Right atrium auricular region (tissue), 2 donors: ENCODE results near the gene MCHR1. TPM values are rescaled to one million over a fixed set of nuclear protein-coding genes. Genes with fewer than 3 reads are reported as not detected.
"Not testable (repeated sequence)": the region's sequence is repeated elsewhere in the genome, so short reads cannot be mapped to it uniquely, and the experiment has no call there.

Experiments
- DNase-seq: peaks from one replicate; pipeline ENCODE4 v3.0.0-alpha.2; 2019; ENCODE audit warnings: low spot score
- H3K27ac ChIP-seq, 2 donors: fragments of 200-600 bp; sonication (generic); 1 replicate in 1 of 2; 2 replicates in 1 of 2; pipeline ENCODE4 v1.5.1; 2016 to 2019
- H3K27me3 ChIP-seq, 2 donors: fragments of 200-600 bp; sonication (generic); one replicate each; pipeline versions ENCODE4 v1.5.1 to v1.6.0; 2017 to 2019
- H3K36me3 ChIP-seq: fragments of 200-600 bp; sonication (generic); one replicate; pipeline ENCODE4 v1.5.1; 2016
- H3K4me1 ChIP-seq, 2 donors: fragments of 200-600 bp; sonication (generic); one replicate each; pipeline versions ENCODE4 v1.5.1 to v1.6.0; 2017 to 2019
- H3K4me3 ChIP-seq, 2 donors: fragments of 200-600 bp; sonication (generic); 1 replicate in 1 of 2; 2 replicates in 1 of 2; pipeline ENCODE4 v1.5.1; 2017 to 2019; ENCODE audit warnings: mild to moderate bottlenecking in 1 of 2, moderate library complexity in 1 of 2
- H3K9me3 ChIP-seq, 2 donors: fragments of 200-600 bp; sonication (generic); one replicate each; pipeline ENCODE4 v1.5.1; 2019
- total RNA-seq, 2 donors: library from RNA; depleted of rRNA; stranded (reverse); fragments of >200 nt; gene quantifications; one replicate each; pipeline ENCODE4 v1.1.0, GENCODE V29; 2016
- TF ChIP-seq, protein P1 (sequence below), 2 donors: fragments of 200-600 bp; sonication (generic); IDR thresholded peaks; one replicate each; pipeline ENCODE4 v1.5.1; 2019; ENCODE audit warnings: antibody characterized with exemption in 2 of 2

The MCHR1 gene
- total RNA-seq, 2 donors from 2014 or later, result 2.0 TPM; not detected in 1

DNA sequence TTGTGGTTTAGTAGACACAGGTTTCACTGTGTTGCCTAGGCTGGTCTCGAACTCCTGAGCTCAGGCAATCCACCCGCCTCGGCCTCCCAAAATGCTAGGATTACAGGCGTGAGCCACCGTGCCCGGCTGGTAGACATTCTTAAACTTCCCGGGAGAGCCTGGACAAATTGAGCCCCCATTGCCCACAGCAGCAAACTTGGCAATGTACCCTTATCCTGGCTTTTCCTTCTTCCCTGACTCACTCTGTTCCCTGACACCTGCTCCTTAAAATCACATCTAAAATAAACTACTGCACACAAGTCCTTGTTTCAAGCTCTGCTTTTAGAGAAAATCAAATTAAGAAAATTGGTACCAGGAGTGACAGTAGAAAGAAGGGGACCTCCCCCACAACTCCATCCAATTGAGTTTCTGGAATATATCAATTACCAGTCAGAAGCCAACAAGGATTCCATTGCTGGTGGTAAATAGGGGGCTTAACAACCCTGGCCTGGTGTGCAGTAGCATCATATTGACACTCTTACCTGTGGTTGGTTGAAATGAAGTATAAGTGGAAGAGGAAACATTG lies 7.4 kb upstream of the MCHR1 start:
- no peak for DNase-seq
- no peaks in the 10 kb centered on the region for H3K9me3 ChIP-seq
- no peaks in the 10 kb centered on the region for H3K36me3 ChIP-seq
- H3K27me3 ChIP-seq, result no peaks in the 10 kb centered on the region
- peaks cover 0 to 7% of the 10 kb centered on the region in 2 donors for H3K4me1 ChIP-seq
- no peak overlapping the region for H3K4me3 ChIP-seq
- H3K27ac ChIP-seq, result no peak overlapping the region
- TF ChIP-seq, protein P1, sequence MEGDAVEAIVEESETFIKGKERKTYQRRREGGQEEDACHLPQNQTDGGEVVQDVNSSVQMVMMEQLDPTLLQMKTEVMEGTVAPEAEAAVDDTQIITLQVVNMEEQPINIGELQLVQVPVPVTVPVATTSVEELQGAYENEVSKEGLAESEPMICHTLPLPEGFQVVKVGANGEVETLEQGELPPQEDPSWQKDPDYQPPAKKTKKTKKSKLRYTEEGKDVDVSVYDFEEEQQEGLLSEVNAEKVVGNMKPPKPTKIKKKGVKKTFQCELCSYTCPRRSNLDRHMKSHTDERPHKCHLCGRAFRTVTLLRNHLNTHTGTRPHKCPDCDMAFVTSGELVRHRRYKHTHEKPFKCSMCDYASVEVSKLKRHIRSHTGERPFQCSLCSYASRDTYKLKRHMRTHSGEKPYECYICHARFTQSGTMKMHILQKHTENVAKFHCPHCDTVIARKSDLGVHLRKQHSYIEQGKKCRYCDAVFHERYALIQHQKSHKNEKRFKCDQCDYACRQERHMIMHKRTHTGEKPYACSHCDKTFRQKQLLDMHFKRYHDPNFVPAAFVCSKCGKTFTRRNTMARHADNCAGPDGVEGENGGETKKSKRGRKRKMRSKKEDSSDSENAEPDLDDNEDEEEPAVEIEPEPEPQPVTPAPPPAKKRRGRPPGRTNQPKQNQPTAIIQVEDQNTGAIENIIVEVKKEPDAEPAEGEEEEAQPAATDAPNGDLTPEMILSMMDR (IDR thresholded peaks at IDR 0.05), result no peak

DNA sequence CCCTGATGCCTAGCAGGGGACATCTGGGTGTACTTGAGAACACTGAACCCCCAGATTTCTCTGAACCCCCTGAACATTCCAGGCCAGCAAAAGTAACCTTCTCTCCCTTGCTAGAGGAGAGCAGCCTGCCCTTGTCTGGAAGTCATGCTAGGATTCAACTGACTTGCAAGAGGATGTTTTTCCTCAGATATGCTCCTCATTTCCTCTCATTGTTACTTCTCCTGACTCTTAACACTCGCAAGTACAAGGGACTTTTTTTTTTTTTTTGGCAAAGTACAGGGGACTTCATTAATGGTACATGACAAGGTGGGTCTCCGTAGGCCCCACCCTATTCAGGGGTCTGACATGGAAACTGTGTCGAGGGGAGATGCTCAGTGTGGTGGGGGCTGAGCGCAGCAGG lies 6.3 kb upstream of the MCHR1 start:
- Histone ChIP-seq H3K4me3 (no peak overlapping the region), H3K27ac (no peak overlapping the region), H3K4me1 (no peaks in the 10 kb centered on the region), H3K27me3 (no peaks in the 10 kb centered on the region), H3K9me3 (no peaks in the 10 kb centered on the region), H3K36me3 (no peaks in the 10 kb centered on the region)
- TF ChIP-seq, protein P1 (IDR thresholded peaks at IDR 0.05), result no peak
- DNase-seq, result no peak

GRCh38 chr22:40674274-40674673 lies 5.0 kb upstream of the MCHR1 start:
- H3K4me1 ChIP-seq, result peaks cover 0 to 9% of the 10 kb centered on the region in 2 donors
- H3K36me3 ChIP-seq, result no peaks in the 10 kb centered on the region
- DNase-seq, result no peak
- H3K4me3 ChIP-seq, result no peak overlapping the region
- no peaks in the 10 kb centered on the region for H3K9me3 ChIP-seq
- TF ChIP-seq, protein P1 (IDR thresholded peaks at IDR 0.05), result no peak
- no peaks in the 10 kb centered on the region for H3K27me3 ChIP-seq
- H3K27ac ChIP-seq, result no peak overlapping the region

GRCh38 chr22:40676166-40676565 lies 3.1 kb upstream of the MCHR1 start:
- H3K27me3 ChIP-seq, H3K36me3 ChIP-seq, H3K4me3 ChIP-seq, H3K27ac ChIP-seq, DNase-seq, H3K9me3 ChIP-seq: not testable (repeated sequence)
- H3K4me1 ChIP-seq, result peaks cover 0 to 23% of the 10 kb centered on the region in 2 donors

- Histone ChIP-seq H3K27ac (no peak overlapping the region), H3K27me3 (no peaks in the 10 kb centered on the region), H3K4me3 (no peak overlapping the region), H3K9me3 (no peaks in the 10 kb centered on the region), H3K4me1 (peaks cover 0 to 23% of the 10 kb centered on the region in 2 donors), H3K36me3 (no peaks in the 10 kb centered on the region)
- no peak for DNase-seq
- TF ChIP-seq, protein P1 (IDR thresholded peaks at IDR 0.05), result no peak
Observed at GRCh38 chr22:40676644-40677043, 2.6 kb upstream of the MCHR1 start.

DNA sequence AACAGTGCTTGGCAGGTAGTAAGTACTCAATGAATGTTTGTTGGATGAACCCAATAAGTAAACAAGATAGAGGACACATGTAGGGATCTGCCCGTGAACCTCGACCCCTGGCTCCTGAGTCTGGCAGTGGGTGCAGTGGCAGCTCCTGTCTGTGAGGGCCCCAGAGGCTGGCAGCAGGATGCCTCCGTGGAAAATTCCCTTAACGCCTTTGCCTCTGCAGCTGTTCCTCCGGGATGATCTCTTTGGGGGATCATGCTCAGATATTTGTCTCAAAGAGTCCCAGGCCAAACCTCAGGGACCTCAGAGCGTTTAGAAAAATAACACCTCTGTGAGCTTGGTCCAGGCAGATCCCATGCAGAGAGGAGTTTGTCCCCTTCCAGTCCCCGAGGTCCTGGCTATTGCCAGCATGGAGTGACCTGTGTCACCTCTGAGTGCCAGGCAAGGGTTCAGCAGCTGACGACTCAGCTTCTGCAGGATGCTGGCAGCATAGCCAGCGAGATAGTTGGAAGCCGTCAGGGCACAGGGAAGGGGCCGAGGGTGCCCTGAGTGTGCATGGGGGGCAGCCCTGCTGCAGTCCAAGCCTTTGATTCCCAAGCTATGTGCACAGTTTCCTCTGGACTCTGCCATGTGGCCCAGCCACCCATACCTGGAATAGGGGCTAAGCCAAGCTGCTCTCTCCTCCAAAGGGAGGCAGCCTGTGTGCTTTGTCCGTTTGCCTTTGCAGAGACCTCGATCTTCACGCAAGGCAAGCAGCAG lies 613 bp upstream of the MCHR1 start:
- no peaks in the 10 kb centered on the region for H3K27me3 ChIP-seq
- H3K36me3 ChIP-seq, result no peaks in the 10 kb centered on the region
- H3K4me3 ChIP-seq, result peak overlapping the region in 1 of 2 donors; percentile 33
- TF ChIP-seq, protein P1 (IDR thresholded peaks at IDR 0.05), result no peak
- no peak for DNase-seq
- H3K4me1 ChIP-seq, result peaks cover 0 to 23% of the 10 kb centered on the region in 2 donors
- H3K9me3 ChIP-seq, result no peaks in the 10 kb centered on the region
- no peak overlapping the region for H3K27ac ChIP-seq
